Ureter (tissue), 1 donor: ENCODE data around the gene SLC10A3. TPM values are rescaled to one million over a fixed set of nuclear protein-coding genes. Genes with fewer than 3 reads are reported as not detected.

Experiments
- DNase-seq: peaks from one replicate; pipeline ENCODE4 v3.0.0-alpha.2; 2020; ENCODE audit warnings: low spot score
- total RNA-seq: library from RNA; stranded (reverse); gene quantifications from one replicate; pipeline ENCODE4 v1.2.4, GENCODE V29; 2023
- donor health status: DM: yes; HTN: yes; CAD: no.

SLC10A3 gene
- 23.4 TPM for total RNA-seq

DNA sequence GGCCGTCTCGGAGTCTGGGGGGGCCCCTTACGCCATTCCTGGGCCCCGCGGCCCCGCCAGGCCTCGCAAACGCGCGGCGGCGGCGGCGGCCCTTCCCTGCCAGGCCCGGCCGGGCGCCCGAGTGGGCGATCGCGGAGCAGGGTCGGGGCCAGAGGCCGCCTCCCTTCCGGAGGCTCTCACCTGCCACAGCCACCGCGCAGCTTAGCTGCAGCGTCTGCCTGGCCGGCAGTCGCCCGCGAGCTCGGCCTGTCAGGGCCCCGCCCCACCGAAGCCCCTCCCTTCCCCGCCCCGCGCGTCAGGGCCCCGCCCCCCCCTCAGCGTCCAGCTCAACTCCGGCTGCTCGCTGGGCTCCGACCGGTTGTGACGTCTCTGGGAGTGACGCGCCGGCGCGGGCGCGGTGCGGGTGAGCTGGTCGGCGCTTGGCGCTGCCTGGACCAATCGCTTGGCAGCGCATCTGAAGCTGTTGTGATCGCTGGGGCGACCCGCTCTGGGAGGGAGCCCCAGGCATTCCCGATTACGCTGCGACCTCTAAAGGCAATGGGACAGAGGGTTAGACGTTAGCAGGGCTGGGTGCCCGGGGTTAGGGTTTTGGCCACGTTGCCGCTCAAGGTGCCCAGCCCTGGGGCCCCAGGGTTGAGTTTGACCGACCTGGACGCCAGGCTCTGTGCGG lies at the start of gene SLC10A3:
Gene SLC10A3, minus strand, starts transcription at position 216 of the 670 bp plus-strand sequence. CDS start 1,689 bp downstream, outside the sequence.
- DNase-seq = peak; percentile 93

DNA sequence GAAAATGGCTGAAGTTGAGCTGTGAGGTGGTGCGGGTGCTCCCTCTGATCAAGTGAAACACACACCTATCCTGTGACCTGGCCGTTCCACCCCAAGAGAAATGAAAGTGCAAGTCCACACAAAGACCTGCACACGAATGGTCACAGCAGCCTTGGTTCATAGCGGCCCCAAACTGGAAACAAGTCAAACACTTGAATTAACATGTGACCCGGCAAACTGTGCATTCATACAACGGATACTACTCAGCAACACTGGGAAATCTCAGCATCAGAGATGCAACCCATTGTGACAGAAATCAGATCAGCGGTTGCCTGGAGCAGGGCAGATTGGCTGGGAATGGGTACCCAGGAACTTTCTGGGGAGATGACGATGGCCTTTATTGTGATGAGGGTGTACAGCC lies 48.6 kb upstream of the SLC10A3 start:
- no peak for DNase-seq

DNA sequence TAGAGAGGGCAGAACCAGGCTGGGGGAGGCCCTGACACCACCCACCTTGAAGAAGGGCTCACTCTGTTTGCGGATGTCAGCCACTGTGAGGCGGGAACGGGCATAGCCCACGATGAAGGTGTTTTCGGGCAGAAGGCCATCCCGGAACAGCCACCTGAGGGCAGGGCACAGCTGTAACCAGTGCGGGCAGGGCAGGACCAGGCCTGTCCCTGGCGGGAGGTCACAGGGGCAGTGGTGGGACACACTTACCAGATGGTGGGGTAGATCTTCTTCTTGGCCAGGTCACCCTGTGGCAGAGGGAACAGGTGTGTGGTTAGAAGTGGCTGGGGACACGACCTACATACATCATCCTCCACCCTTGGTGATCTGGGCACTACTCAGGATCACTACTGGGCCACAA lies 45.5 kb upstream of the SLC10A3 start:
- no peak for DNase-seq

DNA sequence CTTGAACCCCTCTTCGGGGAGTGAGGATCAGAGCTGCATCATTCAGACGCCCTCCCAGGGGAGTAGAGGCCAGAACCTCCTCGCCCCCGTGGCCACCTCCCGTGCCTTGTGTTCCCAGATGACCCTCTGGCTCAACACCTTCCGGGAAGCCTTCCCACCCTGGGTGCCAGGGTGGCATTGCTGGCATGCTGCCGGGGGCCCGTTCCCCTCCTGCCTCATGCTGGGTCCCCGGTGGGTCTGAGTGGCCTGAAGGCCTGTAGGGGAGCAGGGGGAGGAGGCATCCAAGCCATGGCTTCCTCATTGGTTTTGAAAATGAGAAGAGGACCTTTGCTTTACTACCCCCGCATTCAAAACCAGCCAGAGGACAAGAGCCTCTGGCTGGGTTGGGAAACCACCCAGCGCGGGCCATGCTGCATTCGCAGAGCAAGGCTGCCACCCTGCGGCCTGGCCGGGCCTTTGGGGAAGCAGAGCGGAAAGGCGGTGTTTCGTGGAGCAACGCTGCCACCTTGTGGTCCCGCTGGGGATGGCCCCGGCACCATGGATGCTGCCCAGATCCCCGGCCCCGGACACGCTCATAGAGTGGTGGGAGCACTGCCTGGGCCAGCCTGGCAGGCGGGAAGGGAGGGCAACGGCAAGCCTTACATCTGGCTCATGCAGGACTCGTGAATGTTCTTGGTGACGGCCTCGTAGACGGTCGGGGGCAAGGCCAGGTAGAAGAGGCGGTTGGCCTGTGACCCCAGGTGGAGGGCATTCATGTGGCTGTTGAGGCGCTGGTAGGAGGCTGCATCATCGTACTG lies 44.3 kb upstream of the SLC10A3 start:
- DNase-seq = peak; percentile 91

DNA sequence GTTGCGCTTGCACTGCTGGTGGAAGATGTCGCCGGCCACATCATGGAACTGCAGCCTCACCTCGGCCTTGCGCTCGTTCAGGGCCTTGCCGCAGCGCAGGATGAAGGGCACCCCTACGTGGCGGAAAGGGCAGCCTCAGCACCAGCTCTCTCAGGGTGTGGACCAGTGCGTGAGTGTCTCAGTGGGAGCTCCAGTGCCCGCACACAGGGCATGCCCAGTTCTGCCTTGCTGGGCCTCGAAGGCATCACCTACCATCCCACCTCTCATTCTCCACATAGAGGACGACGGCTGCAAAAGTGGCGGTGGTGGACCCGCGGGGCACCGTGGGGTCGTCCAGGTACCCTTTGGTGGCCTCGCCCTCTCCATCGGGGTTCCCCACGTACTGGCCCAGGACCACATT lies 42.3 kb upstream of the SLC10A3 start:
- no peak for DNase-seq

DNA sequence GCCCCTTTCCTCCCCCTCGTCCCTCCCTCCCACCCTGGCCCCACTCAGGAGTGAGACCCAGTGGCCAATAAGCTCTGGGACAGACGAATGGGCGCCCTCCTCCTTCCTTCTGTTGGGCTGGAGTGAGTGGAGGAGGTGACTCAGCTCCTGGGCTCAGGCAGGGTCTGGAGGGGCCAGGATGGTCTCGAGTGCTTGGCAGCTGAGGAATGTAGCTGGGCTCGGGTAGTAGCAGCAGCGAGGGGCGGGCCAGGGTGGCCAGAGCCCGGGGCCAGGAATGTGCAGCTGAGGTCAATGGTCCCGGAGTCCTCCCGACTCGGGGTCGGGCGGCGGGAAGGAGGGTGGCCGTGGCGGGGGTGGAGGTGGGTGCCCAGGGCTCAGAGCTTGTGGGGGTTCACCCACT lies 41.2 kb upstream of the SLC10A3 start:
- no peak for DNase-seq

DNA sequence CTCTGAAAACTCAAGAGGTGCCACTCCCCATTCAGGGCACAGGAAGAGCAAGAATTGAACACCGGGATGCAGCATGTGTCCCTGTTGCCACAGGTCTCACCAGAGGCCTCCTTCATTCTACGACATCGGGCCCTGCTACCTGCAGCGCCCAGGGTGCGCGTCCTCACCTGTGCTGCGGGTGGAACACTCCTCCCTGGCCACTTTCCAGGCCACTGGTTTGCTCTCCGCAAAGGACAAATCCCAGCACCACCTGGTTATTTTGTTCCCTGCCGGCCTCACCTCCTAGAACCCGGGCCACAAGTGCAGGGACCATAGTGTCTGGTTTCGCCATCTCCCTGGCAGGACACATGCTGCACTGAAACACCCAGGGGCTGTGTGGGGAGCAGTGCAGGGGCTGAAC lies 39.9 kb upstream of the SLC10A3 start:
- no peak for DNase-seq

GRCh38 chrX:154529206-154529612 lies 38.8 kb upstream of the SLC10A3 start:
- DNase-seq = no peak

DNA sequence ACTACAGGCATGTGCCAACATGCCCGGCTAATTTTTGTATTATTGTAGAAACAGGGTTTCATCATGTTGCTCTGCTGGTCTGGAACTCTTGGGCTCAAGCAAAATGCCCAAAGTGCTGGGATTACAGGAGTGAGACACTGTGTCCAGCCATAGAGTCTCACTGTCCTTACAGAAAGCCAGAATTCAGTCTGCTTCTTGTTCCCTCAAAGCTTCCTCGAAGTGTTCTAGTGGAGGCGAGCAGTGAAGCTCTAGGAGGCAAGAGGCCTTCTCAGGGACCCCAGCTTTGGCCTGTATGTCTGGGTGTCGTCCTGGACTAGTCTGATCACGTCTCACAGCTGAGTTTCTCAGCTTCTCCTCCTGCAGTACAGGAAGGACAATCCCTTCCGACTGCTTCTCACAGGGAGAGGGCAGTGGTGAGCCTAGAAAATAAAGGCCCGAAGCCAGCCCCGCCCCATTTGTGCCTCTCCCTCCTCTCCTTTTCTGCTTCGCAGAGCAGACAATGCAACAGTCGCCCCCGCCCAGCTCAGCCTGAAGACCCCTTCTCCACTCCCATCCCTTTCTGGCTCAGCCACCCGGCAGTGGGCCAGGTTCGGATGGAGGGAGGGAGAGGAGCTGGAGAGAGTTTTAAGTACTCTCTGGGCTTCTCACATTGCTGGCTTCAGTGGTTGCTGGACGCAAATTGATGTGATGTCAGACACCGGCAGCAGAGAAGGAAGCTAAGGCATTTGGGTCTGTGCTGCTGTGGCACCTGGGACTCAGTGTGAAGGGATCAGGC lies 36.7 kb upstream of the SLC10A3 start:
- DNase-seq = peak; percentile 84

DNA sequence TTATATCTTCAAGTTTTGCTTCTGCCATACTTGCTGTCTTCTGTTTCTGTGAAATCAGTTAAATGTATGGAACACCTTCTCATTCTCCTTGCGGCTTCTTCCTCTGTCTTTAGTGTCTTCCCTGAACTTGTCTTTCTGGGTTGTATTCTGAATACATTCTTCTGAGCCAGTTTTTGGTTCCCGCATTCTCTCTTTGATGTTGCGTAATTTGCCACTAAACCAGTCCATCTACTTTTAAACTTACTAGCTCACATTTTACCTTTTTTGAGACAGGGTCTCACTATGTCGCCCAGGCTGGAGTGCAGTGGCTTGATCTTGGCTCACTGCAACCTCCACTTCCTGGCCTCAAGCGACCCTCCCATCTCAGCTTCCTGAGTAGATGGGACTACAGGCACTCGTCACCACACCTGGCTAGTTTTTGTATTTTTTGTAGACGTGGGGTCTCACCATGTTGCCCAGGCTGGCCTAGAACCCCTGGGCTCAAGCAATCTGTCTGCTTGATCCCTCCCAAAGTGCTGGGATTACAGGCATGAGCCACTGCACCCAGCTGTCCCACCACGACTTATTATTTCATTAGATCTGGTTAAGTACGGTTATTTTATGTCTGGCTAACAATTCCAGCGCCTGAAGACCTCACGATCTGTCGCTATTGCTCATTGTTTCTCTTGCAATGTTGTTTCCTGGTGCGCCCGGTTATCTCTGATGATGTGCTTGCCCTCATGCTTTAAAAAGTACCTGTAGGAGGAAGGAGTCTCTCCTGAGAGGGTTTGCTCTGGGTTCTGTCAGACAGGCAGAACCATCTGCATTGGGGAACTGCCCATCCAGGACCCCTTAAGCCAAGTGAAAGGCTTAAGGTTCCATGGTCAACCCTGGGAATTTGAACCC lies 35.4 kb upstream of the SLC10A3 start:
- DNase-seq = no peak

DNA sequence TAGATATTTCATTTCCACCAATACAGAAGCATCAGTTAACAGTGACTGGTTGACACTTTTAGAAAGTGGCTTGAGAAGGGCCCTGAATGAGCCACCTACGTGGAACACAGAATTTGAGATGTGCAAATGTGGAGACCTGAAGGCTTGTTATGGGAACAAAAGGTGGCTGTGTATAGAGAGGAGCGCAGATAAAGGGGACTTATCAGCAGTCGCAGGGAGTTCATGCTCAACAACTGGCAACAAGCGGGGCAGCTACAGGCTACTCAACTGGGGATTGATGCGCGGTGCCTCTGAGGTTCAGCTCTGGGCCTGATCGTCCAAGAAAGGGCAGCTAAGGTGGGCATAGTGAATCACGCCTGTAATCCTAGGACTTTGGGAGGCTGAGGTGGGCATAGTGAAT lies 29.0 kb upstream of the SLC10A3 start:
- no peak for DNase-seq

DNA sequence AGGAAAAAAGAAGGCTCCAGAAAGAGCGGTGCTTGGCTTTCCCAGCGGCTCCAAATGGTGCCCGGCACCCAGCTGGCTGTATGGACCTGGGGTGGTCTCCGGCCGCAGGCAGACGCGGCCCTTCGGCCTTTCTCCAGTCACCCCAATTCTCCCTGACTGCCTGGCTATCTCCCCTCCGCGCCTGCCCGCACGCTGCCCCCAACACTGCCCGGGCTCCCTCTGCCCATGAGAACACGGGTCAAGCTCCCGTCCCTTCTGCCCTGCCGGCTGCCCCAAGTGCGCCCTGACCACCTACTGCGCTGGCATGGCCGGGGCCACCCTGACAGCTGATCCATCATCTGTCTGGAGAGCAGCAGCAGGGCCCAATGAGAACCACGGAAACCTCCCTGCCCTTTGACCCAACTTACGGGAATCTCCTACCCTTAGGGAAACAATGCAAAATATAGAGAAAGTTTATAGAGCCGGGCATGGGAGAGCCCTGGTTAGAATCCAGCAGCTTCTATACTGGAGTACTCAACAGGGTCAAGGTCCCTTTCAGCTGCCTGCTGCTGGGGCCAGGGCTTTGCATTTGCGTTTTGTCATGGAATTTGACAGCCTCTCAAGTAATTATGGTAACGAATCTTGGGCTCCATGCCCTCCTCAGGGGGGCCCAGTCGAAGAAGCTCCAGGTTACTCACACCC lies 26.8 kb upstream of the SLC10A3 start:
- no peak for DNase-seq

- no peak for DNase-seq
These were observed 26.2 kb upstream of the SLC10A3 start for GRCh38 chrX:154516656-154517100.

- DNase-seq = peak; percentile 93
These were observed 25.7 kb upstream of the SLC10A3 start, which contains the start of gene FAM3A for GRCh38 chrX:154515966-154516655. Gene FAM3A (minus strand): TSS chrX:154516232. CDS start chrX:154515772, 460 bp downstream.

DNA sequence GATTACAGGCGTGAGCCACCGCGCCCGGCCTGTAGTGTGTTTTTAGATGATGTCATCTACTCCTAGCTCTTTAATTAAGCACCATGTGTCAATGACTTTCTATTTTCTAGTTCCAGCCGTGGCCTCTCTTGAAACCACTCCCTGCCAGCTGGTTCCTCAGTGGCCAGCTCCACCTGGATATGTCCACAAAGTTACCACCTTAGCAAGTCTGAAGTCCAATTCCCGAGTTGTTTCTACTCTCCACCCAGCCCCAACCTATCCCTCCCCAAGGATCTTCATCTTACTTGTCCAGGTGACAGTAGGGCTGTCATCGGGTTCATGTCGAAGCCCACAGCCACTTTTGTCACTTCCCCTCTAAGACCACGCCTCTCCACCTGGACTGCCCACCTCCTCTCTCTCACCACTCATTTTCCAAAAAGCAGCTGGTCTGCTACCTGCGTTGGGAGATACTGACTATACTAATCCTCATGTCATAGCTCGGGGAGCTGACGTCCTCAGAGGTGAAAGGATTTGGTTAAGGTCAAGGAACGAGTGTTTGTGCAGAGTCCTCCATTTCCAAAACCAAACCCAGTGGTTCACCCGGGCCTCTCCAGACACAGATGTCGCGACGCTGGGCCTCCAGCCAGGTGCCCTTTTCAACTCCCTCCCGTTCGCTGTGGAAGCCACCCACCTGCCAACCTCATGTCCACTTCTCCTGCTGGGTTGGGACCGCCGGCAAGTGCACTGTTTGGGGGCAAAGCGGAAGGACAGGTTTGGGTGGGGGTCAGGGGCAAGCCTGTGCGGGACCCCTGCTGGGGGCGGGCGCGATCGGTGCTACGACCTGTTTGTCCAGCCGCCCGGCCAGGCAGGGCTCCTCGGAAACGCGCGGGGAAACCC lies 24.9 kb upstream of the SLC10A3 start:
- DNase-seq = no peak

DNA sequence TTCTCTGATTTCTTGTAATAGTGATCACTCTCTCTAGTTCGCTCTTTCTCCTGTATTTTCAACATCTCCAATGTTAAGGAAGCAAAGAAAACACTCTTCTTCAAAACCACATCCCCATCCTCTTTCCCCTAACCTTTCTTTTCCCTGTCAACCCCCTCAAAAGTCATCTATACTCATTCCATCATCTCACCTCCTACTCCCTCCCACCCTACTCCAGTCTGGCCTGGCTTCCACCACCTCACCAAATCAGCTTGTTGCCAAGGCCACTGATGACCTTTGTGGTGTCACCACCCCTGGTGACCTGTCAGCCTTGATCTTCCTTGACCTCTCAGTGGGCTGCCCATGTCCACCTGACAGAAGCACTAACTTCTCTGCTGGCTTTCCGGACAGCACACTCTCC lies 23.3 kb upstream of the SLC10A3 start:
- DNase-seq = no peak

DNA sequence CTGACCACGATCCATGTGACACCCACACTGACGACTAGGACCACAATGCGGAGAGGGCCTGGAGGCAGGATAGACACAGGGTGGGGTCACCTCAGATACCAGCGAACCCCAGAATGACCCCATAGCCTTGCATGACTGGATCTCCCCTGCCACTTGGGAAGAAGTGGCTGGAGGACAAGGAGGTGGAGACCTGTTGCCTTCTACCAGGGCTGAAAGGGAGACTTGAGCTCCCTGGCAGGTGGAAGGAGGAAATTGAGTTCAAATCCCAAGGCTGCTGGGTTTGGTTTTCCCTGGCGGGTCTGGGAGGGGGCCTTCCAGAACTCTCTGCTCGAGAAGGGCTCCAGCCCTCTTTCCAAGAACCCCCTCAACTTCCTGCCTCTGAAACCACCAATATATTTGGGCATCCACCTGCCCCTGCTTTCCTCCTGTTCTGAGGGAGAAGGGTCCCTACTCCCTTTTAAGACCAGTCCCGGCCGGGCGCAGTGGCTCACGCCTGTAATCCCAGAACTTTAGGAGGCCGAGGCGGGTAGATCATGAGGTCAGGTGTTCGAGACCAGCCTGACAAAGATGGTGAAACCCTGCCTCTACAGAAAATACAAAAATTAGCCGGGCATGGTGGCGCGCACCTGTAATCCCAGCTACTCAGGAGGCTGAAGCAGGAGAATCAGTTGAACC lies 22.6 kb upstream of the SLC10A3 start:
- DNase-seq = no peak

DNA sequence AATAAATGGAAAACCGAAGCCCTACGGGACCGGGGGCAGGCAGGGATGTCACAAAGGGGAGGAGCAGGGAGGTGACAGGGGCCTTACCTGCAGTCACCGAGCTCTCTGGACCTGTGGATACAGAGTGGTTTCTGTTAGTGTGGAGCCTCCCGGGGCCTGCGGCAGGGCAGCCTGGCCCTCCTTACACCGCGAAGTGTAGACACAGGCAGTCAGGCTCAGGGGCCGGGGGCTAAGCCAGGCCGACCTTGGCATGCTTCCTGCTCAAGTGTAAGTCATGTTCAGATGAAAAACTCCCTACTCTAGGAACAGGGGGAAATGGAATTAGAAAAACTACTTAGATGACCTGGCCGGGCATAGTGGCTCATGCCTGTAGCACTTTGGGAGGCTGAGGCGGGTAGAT lies 21.3 kb upstream of the SLC10A3 start:
- no peak for DNase-seq

DNA sequence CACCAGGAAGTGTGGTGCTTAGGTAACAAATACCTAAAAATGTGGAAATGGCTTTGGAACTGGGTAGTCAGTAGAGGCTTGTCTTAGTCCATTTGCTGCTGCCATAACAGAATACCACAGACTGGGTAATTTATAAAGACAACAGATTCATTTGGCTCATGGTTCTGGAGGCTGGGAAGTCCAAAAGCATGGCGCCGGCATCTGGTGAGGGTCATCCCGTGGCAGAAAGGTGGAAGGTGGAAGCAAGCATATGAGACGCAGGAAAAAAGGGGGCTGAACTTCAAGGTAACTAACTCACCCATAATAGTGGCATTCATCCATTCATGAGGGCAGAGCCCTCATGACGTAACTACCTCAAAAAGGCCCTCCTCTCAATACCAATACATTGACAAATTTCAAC lies 19.0 kb upstream of the SLC10A3 start:
- no peak for DNase-seq
